ENCODE data around the gene SH3PXD2B. TPM values are rescaled to one million over a fixed set of nuclear protein-coding genes. Genes with fewer than 3 reads are reported as not detected.
A peak's percentile ranks its signal among the peaks of the same experiment; 100 is the strongest.

Gene SH3PXD2B
- total and polyA plus RNA-seq, 2 of the 13 experiments (the other 11 are each of a cell fraction or from before 2014, with no cell fraction given) = 3.4 to 4.6 TPM

DNA sequence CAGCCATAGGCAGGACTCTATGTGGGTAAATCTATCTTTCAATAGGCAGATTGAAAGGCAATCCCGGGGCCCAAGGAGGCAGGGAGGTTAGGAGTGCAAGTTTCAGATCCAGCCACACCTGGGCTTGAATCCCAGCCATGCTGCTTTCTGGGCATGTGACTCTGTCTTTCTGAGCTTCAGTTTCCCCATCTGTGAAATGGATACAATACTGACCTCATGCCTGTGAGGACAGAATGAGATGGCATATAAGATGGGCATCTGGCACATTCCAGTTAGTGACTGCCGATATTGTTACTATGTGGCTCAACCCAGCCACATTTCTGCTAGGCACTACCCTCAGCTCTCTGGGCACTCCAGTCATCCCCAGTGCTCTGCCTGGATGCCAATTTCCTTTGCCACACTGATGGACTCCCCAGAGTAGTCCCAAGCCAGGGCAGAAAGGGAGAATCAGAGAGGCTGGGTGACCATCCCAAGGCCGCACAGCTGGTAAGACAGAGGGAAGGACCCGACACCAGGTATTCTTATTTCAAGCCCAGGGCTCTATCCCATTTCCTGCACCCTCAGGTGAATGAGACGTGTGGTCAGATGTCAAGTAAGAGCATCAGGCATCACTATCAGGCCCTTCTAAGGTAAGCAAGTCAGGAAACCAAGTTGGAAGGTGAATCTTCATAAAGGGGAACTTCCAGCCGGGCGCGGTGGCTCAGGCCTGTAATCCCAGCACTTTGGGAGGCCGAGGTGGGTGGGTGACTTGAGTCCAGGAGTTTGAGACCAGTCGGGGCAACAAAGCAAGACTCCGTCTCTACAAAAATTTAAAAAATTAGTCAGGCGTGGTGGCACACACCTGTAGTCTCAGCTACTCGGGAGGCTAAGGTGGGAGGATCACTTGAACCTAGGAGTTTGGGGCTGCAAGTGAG, 38.7 kb downstream of the SH3PXD2B start (continued):
- TF ChIP-seq, protein P1, sequence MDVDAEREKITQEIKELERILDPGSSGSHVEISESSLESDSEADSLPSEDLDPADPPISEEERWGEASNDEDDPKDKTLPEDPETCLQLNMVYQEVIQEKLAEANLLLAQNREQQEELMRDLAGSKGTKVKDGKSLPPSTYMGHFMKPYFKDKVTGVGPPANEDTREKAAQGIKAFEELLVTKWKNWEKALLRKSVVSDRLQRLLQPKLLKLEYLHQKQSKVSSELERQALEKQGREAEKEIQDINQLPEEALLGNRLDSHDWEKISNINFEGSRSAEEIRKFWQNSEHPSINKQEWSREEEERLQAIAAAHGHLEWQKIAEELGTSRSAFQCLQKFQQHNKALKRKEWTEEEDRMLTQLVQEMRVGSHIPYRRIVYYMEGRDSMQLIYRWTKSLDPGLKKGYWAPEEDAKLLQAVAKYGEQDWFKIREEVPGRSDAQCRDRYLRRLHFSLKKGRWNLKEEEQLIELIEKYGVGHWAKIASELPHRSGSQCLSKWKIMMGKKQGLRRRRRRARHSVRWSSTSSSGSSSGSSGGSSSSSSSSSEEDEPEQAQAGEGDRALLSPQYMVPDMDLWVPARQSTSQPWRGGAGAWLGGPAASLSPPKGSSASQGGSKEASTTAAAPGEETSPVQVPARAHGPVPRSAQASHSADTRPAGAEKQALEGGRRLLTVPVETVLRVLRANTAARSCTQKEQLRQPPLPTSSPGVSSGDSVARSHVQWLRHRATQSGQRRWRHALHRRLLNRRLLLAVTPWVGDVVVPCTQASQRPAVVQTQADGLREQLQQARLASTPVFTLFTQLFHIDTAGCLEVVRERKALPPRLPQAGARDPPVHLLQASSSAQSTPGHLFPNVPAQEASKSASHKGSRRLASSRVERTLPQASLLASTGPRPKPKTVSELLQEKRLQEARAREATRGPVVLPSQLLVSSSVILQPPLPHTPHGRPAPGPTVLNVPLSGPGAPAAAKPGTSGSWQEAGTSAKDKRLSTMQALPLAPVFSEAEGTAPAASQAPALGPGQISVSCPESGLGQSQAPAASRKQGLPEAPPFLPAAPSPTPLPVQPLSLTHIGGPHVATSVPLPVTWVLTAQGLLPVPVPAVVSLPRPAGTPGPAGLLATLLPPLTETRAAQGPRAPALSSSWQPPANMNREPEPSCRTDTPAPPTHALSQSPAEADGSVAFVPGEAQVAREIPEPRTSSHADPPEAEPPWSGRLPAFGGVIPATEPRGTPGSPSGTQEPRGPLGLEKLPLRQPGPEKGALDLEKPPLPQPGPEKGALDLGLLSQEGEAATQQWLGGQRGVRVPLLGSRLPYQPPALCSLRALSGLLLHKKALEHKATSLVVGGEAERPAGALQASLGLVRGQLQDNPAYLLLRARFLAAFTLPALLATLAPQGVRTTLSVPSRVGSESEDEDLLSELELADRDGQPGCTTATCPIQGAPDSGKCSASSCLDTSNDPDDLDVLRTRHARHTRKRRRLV (CRISPR knock-in tag; IDR thresholded peaks at IDR 0.05) = no peak
- TF ChIP-seq NONO (IDR thresholded peaks at IDR 0.05) = no peak
- TF ChIP-seq NONO (CRISPR knock-in tag; conservative IDR thresholded peaks at IDR 0.05) = no peak
- no peak for TF ChIP-seq SMYD3 (CRISPR knock-in tag; IDR thresholded peaks at IDR 0.05)
- TF ChIP-seq NFE2L2 (IDR thresholded peaks at IDR 0.05; ENCODE audit: low read length) = no peak
- TF ChIP-seq ARNT (IDR thresholded peaks at IDR 0.05) = no peak
- 0 out of 4 replicates have a peak, but pooled peaks of 1 of the 2 experiments have one; percentile 20 for TF ChIP-seq NR2F1 (CRISPR knock-in tag; IDR thresholded peaks at IDR 0.05)
- TF ChIP-seq ZFYVE20 (CRISPR knock-in tag; IDR thresholded peaks at IDR 0.05; ENCODE audit: borderline replicate concordance, low read depth) = no peak
- TF ChIP-seq GATA4 (IDR thresholded peaks at IDR 0.05; ENCODE audit: borderline replicate concordance, low read depth) = no peak
- TF ChIP-seq KDM2A (CRISPR knock-in tag; IDR thresholded peaks at IDR 0.05; ENCODE audit: borderline replicate concordance, low read depth) = peak; percentile 9; the same call in 1 of the 2 replicates
- TF ChIP-seq ZNF136 (CRISPR knock-in tag; IDR thresholded peaks at IDR 0.05; ENCODE audit: low read depth) = 0 out of 2 replicates have a peak, but pooled peaks have one; percentile 20
- no peak for TF ChIP-seq BRD4 (CRISPR knock-in tag; IDR thresholded peaks at IDR 0.05)
- no peak for TF ChIP-seq NRL (CRISPR knock-in tag; IDR thresholded peaks at IDR 0.05; ENCODE audit: borderline replicate concordance)
- no peak for TF ChIP-seq TEAD3 (CRISPR knock-in tag; optimal IDR thresholded peaks at IDR 0.05; ENCODE audit: borderline replicate concordance)
- TF ChIP-seq ZNF432 (CRISPR knock-in tag; IDR thresholded peaks at IDR 0.05; ENCODE audit: borderline replicate concordance) = no peak
- TF ChIP-seq HOXA9 (CRISPR knock-in tag; IDR thresholded peaks at IDR 0.05; ENCODE audit: borderline replicate concordance) = no peak
- TF ChIP-seq, protein P2, sequence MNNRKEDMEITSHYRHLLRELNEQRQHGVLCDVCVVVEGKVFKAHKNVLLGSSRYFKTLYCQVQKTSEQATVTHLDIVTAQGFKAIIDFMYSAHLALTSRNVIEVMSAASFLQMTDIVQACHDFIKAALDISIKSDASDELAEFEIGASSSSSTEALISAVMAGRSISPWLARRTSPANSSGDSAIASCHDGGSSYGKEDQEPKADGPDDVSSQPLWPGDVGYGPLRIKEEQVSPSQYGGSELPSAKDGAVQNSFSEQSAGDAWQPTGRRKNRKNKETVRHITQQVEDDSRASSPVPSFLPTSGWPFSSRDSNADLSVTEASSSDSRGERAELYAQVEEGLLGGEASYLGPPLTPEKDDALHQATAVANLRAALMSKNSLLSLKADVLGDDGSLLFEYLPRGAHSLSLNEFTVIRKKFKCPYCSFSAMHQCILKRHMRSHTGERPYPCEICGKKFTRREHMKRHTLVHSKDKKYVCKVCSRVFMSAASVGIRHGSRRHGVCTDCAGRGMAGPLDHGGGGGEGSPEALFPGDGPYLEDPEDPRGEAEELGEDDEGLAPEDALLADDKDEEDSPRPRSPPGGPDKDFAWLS (CRISPR knock-in tag; IDR thresholded peaks at IDR 0.05; ENCODE audit: borderline replicate concordance) = no peak
- 0 out of 2 replicates have a peak, but pooled peaks have one; percentile 48 for TF ChIP-seq ZBTB7A (CRISPR knock-in tag; IDR thresholded peaks at IDR 0.05)
- TF ChIP-seq KDM6A (CRISPR knock-in tag; IDR thresholded peaks at IDR 0.05; ENCODE audit: low read depth) = no peak
- TF ChIP-seq, protein P3, sequence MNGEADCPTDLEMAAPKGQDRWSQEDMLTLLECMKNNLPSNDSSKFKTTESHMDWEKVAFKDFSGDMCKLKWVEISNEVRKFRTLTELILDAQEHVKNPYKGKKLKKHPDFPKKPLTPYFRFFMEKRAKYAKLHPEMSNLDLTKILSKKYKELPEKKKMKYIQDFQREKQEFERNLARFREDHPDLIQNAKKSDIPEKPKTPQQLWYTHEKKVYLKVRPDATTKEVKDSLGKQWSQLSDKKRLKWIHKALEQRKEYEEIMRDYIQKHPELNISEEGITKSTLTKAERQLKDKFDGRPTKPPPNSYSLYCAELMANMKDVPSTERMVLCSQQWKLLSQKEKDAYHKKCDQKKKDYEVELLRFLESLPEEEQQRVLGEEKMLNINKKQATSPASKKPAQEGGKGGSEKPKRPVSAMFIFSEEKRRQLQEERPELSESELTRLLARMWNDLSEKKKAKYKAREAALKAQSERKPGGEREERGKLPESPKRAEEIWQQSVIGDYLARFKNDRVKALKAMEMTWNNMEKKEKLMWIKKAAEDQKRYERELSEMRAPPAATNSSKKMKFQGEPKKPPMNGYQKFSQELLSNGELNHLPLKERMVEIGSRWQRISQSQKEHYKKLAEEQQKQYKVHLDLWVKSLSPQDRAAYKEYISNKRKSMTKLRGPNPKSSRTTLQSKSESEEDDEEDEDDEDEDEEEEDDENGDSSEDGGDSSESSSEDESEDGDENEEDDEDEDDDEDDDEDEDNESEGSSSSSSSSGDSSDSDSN (CRISPR knock-in tag; IDR thresholded peaks at IDR 0.05) = peak; percentile 38; the same call in 1 of the 2 replicates
- TF ChIP-seq RCOR2 (CRISPR knock-in tag; IDR thresholded peaks at IDR 0.05) = peak; percentile 85; the same call in 1 of the 2 replicates
